Activated CD4-positive, alpha-beta T cell treated with anti-CD3 and anti-CD28 coated beads for 36 hours (primary cell): ENCODE data around the gene MOB1B. TPM values are rescaled to one million over a fixed set of nuclear protein-coding genes. Genes with fewer than 3 reads are reported as not detected.
A peak's percentile ranks its signal among the peaks of the same experiment; 100 is the strongest.

Experiments
- ATAC-seq: fragments of 200-7000 bp; cut with Tn5 transposase; one replicate; pipeline ENCODE4 v1.10.0; 2021; ENCODE audit warnings: mild to moderate bottlenecking, moderate library complexity
- CTCF ChIA-PET: fragments of 350-600 bp; sonication (Branson Sonifier 250); formaldehyde crosslinking; loops from one replicate; lab custom pipeline; 2021; ENCODE audit warnings: antibody characterized with exemption; lab: Charles Lee
- POLR2A ChIA-PET: fragments of 350-600 bp; sonication (Branson Sonifier 250); formaldehyde crosslinking; loops from one replicate; lab custom pipeline; 2021; ENCODE audit warnings: antibody characterized with exemption, inconsistent platforms; lab: Charles Lee
- DNase-seq: peaks from one replicate; pipeline ENCODE4 v3.0.0-alpha.2; 2020
- H3K27ac Mint-ChIP-seq: one replicate; pipeline ENCODE4 v1.8.0; 2021; ENCODE audit warnings: mixed read lengths
- H3K27me3 Mint-ChIP-seq: one replicate; pipeline ENCODE4 v1.8.0; 2021; ENCODE audit warnings: mixed read lengths
- H3K36me3 Mint-ChIP-seq: one replicate; pipeline ENCODE4 v1.8.0; 2021; ENCODE audit warnings: low read depth, mixed read lengths
- H3K4me1 Mint-ChIP-seq: one replicate; pipeline ENCODE4 v1.8.0; 2021; ENCODE audit warnings: mixed read lengths
- H3K4me3 Mint-ChIP-seq: one replicate; pipeline ENCODE4 v1.8.0; 2021; ENCODE audit warnings: mild to moderate bottlenecking, moderate library complexity, mixed read lengths
- H3K9me3 Mint-ChIP-seq: one replicate; pipeline ENCODE4 v1.8.0; 2021; ENCODE audit warnings: low read depth, mixed read lengths
- intact Hi-C, 2 experiments: fragments of 100-400 bp; cut with DNase I in 1 of 2; cut with micrococcal nuclease in 1 of 2; formaldehyde crosslinking; loops; one replicate each; pipeline versions ENCODE4 v1.14.2 to v1.15.1; 2022 to 2024; cut with DNase I, micrococcal nuclease
- total RNA-seq, 2 experiments: library from RNA; stranded (reverse); gene quantifications; one replicate each; pipeline ENCODE4 v1.2.3, GENCODE V29; 2021

MOB1B gene
- total RNA-seq, 2 experiments from 2014 or later, result 18.5 to 21.9 TPM

DNA sequence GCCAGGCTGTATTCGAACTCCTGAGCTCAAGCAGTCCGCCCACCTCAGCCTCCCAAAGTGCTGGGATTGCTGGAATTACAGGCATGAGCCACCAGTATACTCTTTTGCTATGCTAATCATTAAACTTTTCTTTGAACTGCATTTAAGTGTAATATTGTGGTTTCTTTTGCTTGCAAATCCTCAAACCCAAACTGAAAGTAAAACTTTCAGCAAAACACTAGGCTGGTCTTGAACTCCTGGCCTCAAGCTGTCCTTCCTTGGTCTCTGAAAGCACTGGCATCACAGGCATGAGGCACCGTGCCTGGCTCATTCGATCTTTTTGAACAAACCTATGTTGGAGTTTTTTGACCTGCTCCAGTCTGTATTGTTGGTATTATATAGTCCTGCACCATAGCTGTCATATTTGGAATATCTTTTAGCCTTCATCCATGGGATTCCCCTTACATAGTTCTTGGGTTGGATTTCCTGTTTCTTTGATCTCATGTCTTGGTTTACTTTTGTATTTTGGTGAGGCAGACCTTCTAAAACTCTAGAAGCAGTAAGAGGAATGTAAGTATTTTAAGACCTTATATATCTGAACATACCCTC is 34.1 kb downstream of the MOB1B start:
- Mint-ChIP-seq H3K4me3 (no peak overlapping the region), H3K9me3 (peaks cover 3% of the 10 kb centered on the region), H3K27ac (no peak overlapping the region), H3K36me3 (peaks cover 12% of the 10 kb centered on the region), H3K27me3 (no peaks in the 10 kb centered on the region), H3K4me1 (peaks cover 14% of the 10 kb centered on the region)
- DNase-seq (peak; percentile 17), ATAC-seq (peak; percentile 12)
- ChIA-PET POLR2A (no interaction called here), CTCF (interaction anchor here (0.6 kb wide), 1 partner anchor 8 kb away, joined by 4 read pairs; no protein-coding TSS in a partner anchor)
- intact Hi-C loops, result no loop called here

DNA sequence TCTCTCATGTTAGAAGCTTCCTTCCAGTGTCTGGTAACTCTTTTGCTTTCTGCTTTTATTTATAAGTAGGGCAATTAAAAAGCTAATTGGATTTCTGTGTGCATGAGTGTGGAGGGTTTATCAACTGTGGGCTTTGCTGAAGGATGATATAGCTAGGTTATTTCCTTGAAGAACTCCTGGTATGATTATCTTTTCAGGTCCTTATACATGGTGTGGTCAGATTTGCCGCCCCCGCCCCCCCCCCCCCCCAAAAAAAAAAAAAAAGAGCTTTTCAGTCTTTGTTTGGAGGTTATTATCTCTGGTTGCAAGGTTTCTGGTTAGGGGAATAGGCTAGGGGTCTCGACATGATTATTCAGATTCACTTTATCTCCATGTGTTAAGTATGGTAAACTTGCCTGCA is 35.9 kb downstream of the MOB1B start:
- H3K4me1 Mint-ChIP-seq, result peaks cover 19% of the 10 kb centered on the region
- DNase-seq (no peak), ATAC-seq (no peak)
- H3K27ac Mint-ChIP-seq, result no peak overlapping the region
- H3K36me3 Mint-ChIP-seq, result peaks cover 7% of the 10 kb centered on the region
- ChIA-PET CTCF (no interaction called here), POLR2A (no interaction called here)
- intact Hi-C loops, result no loop called here
- no peaks in the 10 kb centered on the region for H3K27me3 Mint-ChIP-seq
- H3K9me3 Mint-ChIP-seq, result peaks cover under 1% of the 10 kb centered on the region
- H3K4me3 Mint-ChIP-seq, result no peak overlapping the region

DNA sequence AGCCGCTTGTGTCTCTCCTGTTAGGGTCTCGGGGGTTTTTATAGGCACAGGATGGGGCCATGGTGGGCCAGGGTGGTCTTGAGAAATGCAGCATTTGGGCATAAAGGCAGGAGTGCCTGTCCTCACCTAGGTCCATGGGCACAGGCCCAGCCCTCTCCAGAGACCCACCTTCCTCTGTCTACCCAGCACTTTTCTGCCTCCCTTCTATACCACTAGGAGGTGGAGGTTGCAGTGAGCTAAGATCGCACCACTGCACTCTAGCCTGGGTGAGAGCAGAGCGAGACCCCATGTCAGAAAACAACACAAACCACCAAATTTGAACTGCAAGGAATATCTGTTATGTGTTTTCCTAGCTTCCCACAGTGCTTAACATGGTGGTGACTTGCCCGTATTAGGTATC is 38.0 kb downstream of the MOB1B start:
- no peaks in the 10 kb centered on the region for H3K9me3 Mint-ChIP-seq
- DNase-seq (no peak), ATAC-seq (no peak)
- peaks cover 11% of the 10 kb centered on the region for H3K36me3 Mint-ChIP-seq
- H3K27ac Mint-ChIP-seq, result no peak overlapping the region
- ChIA-PET POLR2A (no interaction called here), CTCF (no interaction called here)
- no peaks in the 10 kb centered on the region for H3K27me3 Mint-ChIP-seq
- peaks cover 25% of the 10 kb centered on the region for H3K4me1 Mint-ChIP-seq
- intact Hi-C loops, result no loop called here
- H3K4me3 Mint-ChIP-seq, result no peak overlapping the region

DNA sequence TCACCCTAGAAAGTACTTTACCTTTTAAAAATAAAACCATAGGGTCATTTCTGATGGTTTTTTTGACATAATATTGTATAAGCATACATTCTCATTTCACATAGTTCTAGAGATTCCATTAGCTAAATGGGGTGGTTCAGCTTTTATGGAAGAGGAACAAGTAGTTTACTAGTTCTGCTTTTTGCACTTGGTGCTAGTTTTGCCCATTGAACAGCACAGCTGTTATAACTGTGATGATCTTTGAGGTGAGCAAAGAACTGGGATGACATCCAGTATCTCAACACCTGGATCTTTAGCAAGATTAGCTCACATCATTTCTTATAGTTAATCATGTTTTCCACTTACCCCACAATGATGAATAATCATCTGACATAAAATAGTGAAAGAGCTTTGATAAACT is 40.9 kb downstream of the MOB1B start:
- no peak overlapping the region for H3K27ac Mint-ChIP-seq
- intact Hi-C loops, result no loop called here
- no peaks in the 10 kb centered on the region for H3K27me3 Mint-ChIP-seq
- H3K4me1 Mint-ChIP-seq, result peaks cover 10% of the 10 kb centered on the region
- ATAC-seq (peak; percentile 53), DNase-seq (no peak)
- no peaks in the 10 kb centered on the region for H3K9me3 Mint-ChIP-seq
- H3K4me3 Mint-ChIP-seq, result no peak overlapping the region
- ChIA-PET CTCF (interaction anchor here (0.6 to 1.1 kb wide), 5 partner anchors 12 to 76 kb away, joined by 3 to 4 read pairs (median 3); no protein-coding TSS in a partner anchor), POLR2A (interaction anchor here (0.6 kb wide), 1 partner anchor 11 kb away, joined by 3 read pairs; no protein-coding TSS in a partner anchor)
- peaks cover 7% of the 10 kb centered on the region for H3K36me3 Mint-ChIP-seq

DNA sequence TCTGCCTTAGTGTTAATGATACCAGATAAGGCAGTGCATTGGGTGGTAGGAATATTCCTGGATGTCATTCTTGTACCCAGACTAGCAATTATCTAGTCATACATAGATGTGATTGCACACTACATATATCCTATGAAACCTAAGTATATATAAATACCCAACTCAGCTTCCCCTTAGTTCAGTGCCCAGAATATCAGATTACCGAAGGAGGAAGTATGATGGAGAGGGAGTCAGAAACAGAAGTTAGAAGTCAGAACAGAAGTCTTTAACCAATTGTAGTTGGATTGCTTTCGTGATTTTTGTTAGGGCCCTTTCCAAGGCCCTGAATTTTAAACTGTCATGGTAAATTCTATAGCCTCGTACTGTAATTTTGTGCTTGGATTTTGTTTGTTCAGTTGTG is 42.9 kb downstream of the MOB1B start:
- CTCF ChIA-PET, result no interaction called here

DNA sequence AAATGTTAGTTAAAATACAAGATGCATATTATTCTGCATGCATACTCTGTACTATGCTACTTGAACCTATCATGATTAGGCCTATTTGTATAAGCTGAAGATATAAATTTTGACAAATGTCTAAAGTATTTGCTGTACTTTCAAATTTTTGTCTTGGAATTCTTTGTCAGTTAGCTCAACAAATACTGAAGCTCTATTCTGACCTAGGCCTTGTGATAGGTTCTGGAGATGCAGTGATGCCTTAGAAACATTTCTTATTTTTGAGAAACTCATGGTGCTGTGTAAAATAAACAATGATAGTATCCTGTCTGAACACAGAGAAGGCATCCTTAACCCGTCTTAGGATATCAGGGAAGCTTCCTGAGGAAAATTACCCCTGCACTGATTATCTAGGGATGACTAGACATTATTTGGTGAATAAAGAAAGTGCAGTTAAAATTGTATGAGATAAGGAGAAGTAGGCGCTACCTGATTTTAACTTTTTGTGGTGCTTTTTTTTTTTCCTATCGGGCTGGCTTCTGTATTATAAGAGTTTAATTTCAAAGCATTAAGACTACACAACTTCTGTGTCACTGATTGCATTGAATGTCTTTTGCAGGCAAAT is 43.4 kb downstream of the MOB1B start:
- Mint-ChIP-seq H3K27ac (no peak overlapping the region), H3K9me3 (no peaks in the 10 kb centered on the region), H3K4me3 (no peak overlapping the region), H3K27me3 (no peaks in the 10 kb centered on the region), H3K36me3 (peaks cover 7% of the 10 kb centered on the region), H3K4me1 (peaks cover 15% of the 10 kb centered on the region)
- no peak for DNase-seq
- intact Hi-C loops, result no loop called here
- ChIA-PET CTCF (no interaction called here), POLR2A (no interaction called here)
- no peak for ATAC-seq

More for the DNA sequence above, 42.9 kb downstream of the MOB1B start:
- ATAC-seq, result no peak
- H3K9me3 Mint-ChIP-seq, result no peaks in the 10 kb centered on the region
- DNase-seq, result no peak
- peaks cover 15% of the 10 kb centered on the region for H3K4me1 Mint-ChIP-seq
- intact Hi-C loops, result no loop called here
- no peaks in the 10 kb centered on the region for H3K27me3 Mint-ChIP-seq
- POLR2A ChIA-PET, result no interaction called here
- H3K27ac Mint-ChIP-seq, result no peak overlapping the region
- H3K4me3 Mint-ChIP-seq, result no peak overlapping the region
- H3K36me3 Mint-ChIP-seq, result peaks cover 7% of the 10 kb centered on the region

DNA sequence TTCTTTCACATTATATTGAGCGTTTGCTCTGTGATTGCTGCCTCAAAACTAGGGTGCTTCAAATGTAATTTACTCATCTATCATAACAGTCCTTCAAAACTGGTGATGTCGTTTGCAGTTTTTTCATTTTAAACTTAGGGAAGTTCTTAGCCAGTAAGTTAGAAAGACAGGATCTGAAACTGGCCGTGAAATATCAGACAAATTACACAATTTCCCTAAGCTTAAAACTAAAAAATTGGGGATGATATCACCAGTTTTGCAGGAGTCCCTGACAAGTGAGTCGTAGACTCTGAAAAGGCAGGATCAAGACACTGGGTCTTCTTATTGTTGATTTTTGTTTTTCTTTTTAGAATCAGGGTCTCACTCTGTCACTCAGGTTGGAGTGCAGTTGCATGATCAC is 44.8 kb downstream of the MOB1B start:
- ATAC-seq, result no peak
- no peaks in the 10 kb centered on the region for H3K9me3 Mint-ChIP-seq
- H3K4me1 Mint-ChIP-seq, result peaks cover 15% of the 10 kb centered on the region
- POLR2A ChIA-PET, result no interaction called here
- intact Hi-C loops, result no loop called here
- CTCF ChIA-PET, result no interaction called here
- no peaks in the 10 kb centered on the region for H3K27me3 Mint-ChIP-seq
- no peak overlapping the region for H3K27ac Mint-ChIP-seq
- no peak overlapping the region for H3K4me3 Mint-ChIP-seq
- H3K36me3 Mint-ChIP-seq, result peaks cover 4% of the 10 kb centered on the region
- no peak for DNase-seq

DNA sequence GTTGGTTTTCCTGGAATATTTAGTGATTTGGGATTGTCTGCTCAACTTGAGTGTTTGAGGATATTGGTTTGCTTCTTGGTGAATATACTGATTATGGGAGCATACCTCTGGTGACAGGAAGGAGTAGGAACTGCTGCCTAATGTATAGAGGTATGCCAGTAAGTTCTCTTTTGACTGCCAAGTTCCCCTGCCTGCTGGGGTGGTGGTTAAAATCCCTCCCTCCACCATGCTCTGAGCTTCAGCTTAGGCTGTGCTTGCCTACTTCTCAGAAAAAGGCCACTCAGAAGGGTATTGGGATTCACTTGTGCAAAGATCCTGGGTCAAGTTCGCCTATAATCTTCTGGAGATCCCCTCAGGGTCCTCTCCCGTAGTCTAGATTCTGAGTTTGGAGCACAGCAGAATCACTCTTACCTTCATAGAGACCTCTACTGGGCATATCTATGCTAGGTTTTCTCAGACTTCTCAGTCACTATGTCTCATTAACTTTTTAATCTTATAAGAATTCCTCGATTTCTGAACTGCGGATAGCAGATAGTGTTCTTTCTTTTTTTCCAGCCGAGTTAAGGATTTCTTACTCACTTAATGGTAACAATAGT is 46.6 kb downstream of the MOB1B start:
- H3K9me3 Mint-ChIP-seq, result no peaks in the 10 kb centered on the region
- ATAC-seq (no peak), DNase-seq (no peak)
- peaks cover 9% of the 10 kb centered on the region for H3K4me1 Mint-ChIP-seq
- H3K27ac Mint-ChIP-seq, result no peak overlapping the region
- no peaks in the 10 kb centered on the region for H3K27me3 Mint-ChIP-seq
- intact Hi-C loops, result no loop called here
- no peak overlapping the region for H3K4me3 Mint-ChIP-seq
- peaks cover 3% of the 10 kb centered on the region for H3K36me3 Mint-ChIP-seq
- ChIA-PET CTCF (interaction anchor here (0.6 kb wide), 1 partner anchor 75 kb away, joined by 3 read pairs; no protein-coding TSS in a partner anchor), POLR2A (no interaction called here)

DNA sequence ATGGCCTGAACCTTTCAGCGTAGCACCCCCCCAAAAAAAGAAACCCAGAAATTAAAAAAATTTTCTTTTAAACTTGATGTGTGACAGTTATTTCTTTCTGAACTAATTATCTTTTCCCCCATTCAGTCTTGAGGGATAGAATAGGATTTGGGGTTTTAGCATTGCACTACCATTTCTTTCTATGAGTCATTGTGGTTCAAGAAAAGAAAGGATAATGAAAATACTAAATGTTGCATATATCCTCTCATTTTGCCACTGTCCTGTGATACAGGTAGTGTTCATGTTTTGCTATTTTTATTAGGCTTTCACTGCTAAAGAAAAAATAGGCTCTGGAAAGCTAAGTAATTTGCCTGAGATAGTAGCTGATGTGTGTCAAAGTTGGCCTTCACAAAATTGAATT is 51.9 kb downstream of the MOB1B start:
- H3K27ac Mint-ChIP-seq, result no peak overlapping the region
- no peaks in the 10 kb centered on the region for H3K9me3 Mint-ChIP-seq
- no peak for DNase-seq
- intact Hi-C loops, result no loop called here
- POLR2A ChIA-PET, result no interaction called here
- peaks cover 9% of the 10 kb centered on the region for H3K4me1 Mint-ChIP-seq
- no peaks in the 10 kb centered on the region for H3K27me3 Mint-ChIP-seq
- CTCF ChIA-PET, result interaction anchor here (1.2 kb wide), 1 partner anchor 36 kb away, joined by 3 read pairs; no protein-coding TSS in a partner anchor
- no peak overlapping the region for H3K4me3 Mint-ChIP-seq
- H3K36me3 Mint-ChIP-seq, result no peaks in the 10 kb centered on the region
- no peak for ATAC-seq

DNA sequence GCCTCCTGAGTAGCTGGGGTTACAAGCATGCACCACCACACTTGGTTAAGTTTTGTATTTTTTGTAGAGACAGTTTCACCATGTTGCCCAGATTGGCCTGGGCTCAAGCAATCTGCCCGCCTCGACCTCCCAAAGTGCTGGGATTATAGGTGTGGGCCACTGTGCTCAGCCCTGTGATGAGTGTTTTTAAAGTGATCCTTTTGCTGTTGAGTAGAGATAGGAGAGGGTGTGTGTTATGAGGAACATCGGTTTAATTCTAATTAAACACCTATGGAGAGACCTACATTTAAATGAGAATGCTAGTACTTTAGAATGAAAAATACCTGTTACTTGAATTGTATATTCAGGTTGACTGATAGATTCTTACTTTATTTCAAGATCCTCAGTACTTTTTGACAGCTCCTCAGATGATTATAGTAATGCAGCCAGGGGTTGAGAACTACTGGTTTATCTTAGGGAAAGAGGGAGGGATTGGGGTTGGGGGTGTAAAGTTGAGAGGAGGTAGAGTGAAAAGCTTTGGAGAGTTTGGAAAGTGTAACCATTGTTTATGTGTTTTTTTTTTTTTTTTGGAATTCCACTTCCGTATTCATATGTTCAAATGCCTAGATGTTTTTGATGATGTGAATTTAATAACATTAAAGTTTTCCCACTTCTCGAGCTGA is 54.5 kb downstream of the MOB1B start:
- H3K27me3 Mint-ChIP-seq, result no peaks in the 10 kb centered on the region
- H3K9me3 Mint-ChIP-seq, result no peaks in the 10 kb centered on the region
- DNase-seq (no peak), ATAC-seq (no peak)
- H3K27ac Mint-ChIP-seq, result no peak overlapping the region
- CTCF ChIA-PET, result no interaction called here
- no peak overlapping the region for H3K4me3 Mint-ChIP-seq
- intact Hi-C loops, result no loop called here
- POLR2A ChIA-PET, result interaction anchor here (0.6 kb wide), 1 partner anchor 138 kb away, joined by 4 read pairs; no protein-coding TSS in a partner anchor
- peaks cover 9% of the 10 kb centered on the region for H3K4me1 Mint-ChIP-seq
- H3K36me3 Mint-ChIP-seq, result peaks cover 3% of the 10 kb centered on the region

DNA sequence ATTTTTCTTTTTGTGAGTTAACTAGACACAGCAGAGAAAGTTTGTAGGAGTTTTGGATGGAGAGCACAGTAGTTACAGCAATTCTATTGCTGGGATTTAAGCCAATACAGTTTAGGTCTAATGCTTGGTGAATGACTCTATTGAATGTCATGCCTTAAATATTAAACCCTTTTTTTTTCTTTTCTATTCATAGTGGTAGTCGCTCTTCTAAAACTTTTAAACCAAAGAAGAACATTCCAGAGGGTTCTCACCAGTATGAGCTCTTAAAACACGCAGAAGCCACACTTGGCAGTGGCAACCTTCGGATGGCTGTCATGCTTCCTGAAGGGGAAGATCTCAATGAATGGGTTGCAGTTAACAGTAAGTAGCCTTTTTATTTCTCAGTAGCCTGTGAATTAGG is 56.5 kb downstream of the MOB1B start:
- ChIA-PET POLR2A (no interaction called here), CTCF (no interaction called here)
- H3K4me1 Mint-ChIP-seq, result peaks cover 5% of the 10 kb centered on the region
- no peak for ATAC-seq
- intact Hi-C loops, result no loop called here
- DNase-seq, result no peak
- no peak overlapping the region for H3K4me3 Mint-ChIP-seq
- peaks cover 5% of the 10 kb centered on the region for H3K36me3 Mint-ChIP-seq
- no peaks in the 10 kb centered on the region for H3K27me3 Mint-ChIP-seq
- H3K27ac Mint-ChIP-seq, result no peak overlapping the region
- no peaks in the 10 kb centered on the region for H3K9me3 Mint-ChIP-seq
